Adrenal gland (tissue), 5 donors: ENCODE results near the gene LHX6.

Source experiments
- CTCF ChIP-seq, 6 experiments: fragments of 450-650 bp in 4 of 6; fragments of 200-600 bp in 2 of 6; sonication (generic) in 1 of 6; IDR thresholded peaks; 1 replicate in 5 of 6; 2 replicates in 1 of 6; pipeline versions ENCODE4 v1.5.1 to v1.8.0; 2016 to 2021; ENCODE audit warnings: antibody characterized with exemption in 6 of 6, mild to moderate bottlenecking in 2 of 6, moderate library complexity in 1 of 6
- POLR2A ChIP-seq, 2 donors: fragments of 450-650 bp; IDR thresholded peaks; one replicate each; pipeline ENCODE4 v1.6.1; 2017; ENCODE audit warnings: antibody characterized with exemption in 2 of 2, mild to moderate bottlenecking in 2 of 2, moderate library complexity in 1 of 2
- donor health status: DM: no; HTN: no; CAD: no.

GRCh38 chr9:122223435-122223834 is 5.3 kb downstream of the LHX6 start:
- TF ChIP-seq CTCF (IDR thresholded peaks at IDR 0.05): no peak
- no peak for TF ChIP-seq POLR2A (IDR thresholded peaks at IDR 0.05)
